Common myeloid progenitor, CD34-positive (primary cell): Measurements from ENCODE around the gene MLPH.

ENCODE experiments used
- CTCF ChIA-PET: fragments of 350-600 bp; sonication (Branson Sonifier 250); formaldehyde crosslinking; loops from one replicate; lab custom pipeline; 2021; ENCODE audit warnings: antibody characterized with exemption; lab: Charles Lee
- POLR2A ChIA-PET: fragments of 350-600 bp; sonication (Branson Sonifier 250); formaldehyde crosslinking; loops from one replicate; lab custom pipeline; 2021; ENCODE audit warnings: antibody characterized with exemption; lab: Charles Lee
- DNase-seq, 3 donors: peaks; one replicate each; pipeline versions ENCODE4 v3.0.0 to v3.0.0-alpha.2; 2013
- H3K27ac ChIP-seq, 2 experiments: 1 replicate in 1 of 2; 2 replicates in 1 of 2; pipeline ENCODE4 v1.7.0; 2013; ENCODE audit warnings: inconsistent platforms in 2 of 2, low read length in 2 of 2, mild to moderate bottlenecking in 2 of 2, low read depth in 1 of 2, moderate library complexity in 1 of 2; ENCODE audit not compliant: severe bottlenecking in 2 of 2, insufficient read depth in 1 of 2, poor library complexity in 1 of 2
- H3K27me3 ChIP-seq, 5 experiments: replicated peaks in 2 of 5; 1 replicate in 3 of 5; 2 replicates in 2 of 5; pipeline versions ENCODE4 v1.6.1 to v1.7.0; 2013; ENCODE audit warnings: low read length in 4 of 5, mild to moderate bottlenecking in 2 of 5, moderate library complexity in 2 of 5, inconsistent platforms in 1 of 5; ENCODE audit not compliant: insufficient read depth in 5 of 5, control insufficient read depth in 4 of 5
- H3K36me3 ChIP-seq, 4 experiments: 1 replicate in 2 of 4; 2 replicates in 2 of 4; pipeline versions ENCODE4 v1.6.1 to v1.7.0; 2013; ENCODE audit warnings: low read length in 3 of 4, control low read depth in 1 of 4, mild to moderate bottlenecking in 1 of 4; ENCODE audit not compliant: control insufficient read depth in 4 of 4, insufficient read depth in 4 of 4
- H3K4me1 ChIP-seq, 4 experiments: 1 replicate in 3 of 4; 2 replicates in 1 of 4; pipeline versions ENCODE4 v1.6.1 to v1.7.1; 2013; ENCODE audit warnings: low read length in 3 of 4, mild to moderate bottlenecking in 3 of 4, control low read depth in 1 of 4, inconsistent platforms in 1 of 4, moderate library complexity in 1 of 4; ENCODE audit not compliant: control insufficient read depth in 4 of 4, insufficient read depth in 4 of 4; ENCODE audit errors: control extremely low read depth in 1 of 4
- H3K4me3 ChIP-seq, 7 experiments: 1 replicate in 4 of 7; 2 replicates in 3 of 7; pipeline versions ENCODE4 v1.5.1 to v1.7.0; 2013; ENCODE audit warnings: mild to moderate bottlenecking in 7 of 7, low read length in 6 of 7, moderate library complexity in 6 of 7, inconsistent platforms in 2 of 7, low read depth in 2 of 7, control low read depth in 1 of 7; ENCODE audit not compliant: insufficient read depth in 4 of 7, control insufficient read depth in 1 of 7; ENCODE audit errors: extremely low read depth in 1 of 7
- H3K9me3 ChIP-seq, 5 experiments: 1 replicate in 4 of 5; 2 replicates in 1 of 5; pipeline versions ENCODE4 v1.6.1 to v1.7.1; 2013; ENCODE audit warnings: low read length in 4 of 5, mild to moderate bottlenecking in 2 of 5, inconsistent platforms in 1 of 5, low read depth in 1 of 5, moderate library complexity in 1 of 5; ENCODE audit not compliant: control insufficient read depth in 4 of 5, insufficient read depth in 2 of 5; ENCODE audit errors: control extremely low read depth in 1 of 5
- WGBS: methylation state at CpG from one replicate; pipeline ENCODE4 v1.1.5; 2013; ENCODE audit not compliant: insufficient coverage; 5-methylcytosine and 5-hydroxymethylcytosine counted together

Gene MLPH

DNA sequence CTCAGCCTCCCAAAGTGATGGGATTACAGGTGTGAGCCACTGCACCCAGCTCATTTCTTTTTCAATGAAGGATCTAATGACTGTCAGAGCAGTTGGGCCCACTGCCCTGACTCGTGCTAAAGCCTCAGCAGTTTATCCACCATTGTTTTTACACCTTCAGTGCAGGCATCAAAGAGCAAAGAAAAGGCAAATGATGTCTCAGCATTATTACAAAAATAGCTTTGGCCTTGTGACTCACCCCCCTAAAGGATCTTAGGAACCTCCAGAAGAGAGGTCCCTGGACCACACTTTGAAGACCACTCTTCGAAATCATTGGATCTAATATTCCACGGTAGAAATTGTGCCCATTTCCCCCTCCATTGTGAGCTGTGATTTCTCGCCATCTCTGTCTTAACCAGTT lies 21.3 kb downstream of the MLPH start:
- Histone ChIP-seq H3K4me3 (no peak overlapping the region), H3K27me3 (peaks cover 0 to under 1% (median 0%) of the 10 kb centered on the region in 5 experiments), H3K27ac (no peak overlapping the region), H3K9me3 (no peaks in the 10 kb centered on the region), H3K4me1 (peaks cover 0 to 3% (median 0%) of the 10 kb centered on the region in 4 experiments), H3K36me3 (no peaks in the 10 kb centered on the region)
- ChIA-PET POLR2A (no interaction called here), CTCF (interaction anchor here (1.1 to 7.7 kb wide), 2 partner anchors 64 to 237 kb away, joined by 3 to 108 read pairs; no protein-coding TSS in a partner anchor)
- WGBS = 95% methylated on average over 4 of the region's 4 CpGs
- no peak for DNase-seq

DNA sequence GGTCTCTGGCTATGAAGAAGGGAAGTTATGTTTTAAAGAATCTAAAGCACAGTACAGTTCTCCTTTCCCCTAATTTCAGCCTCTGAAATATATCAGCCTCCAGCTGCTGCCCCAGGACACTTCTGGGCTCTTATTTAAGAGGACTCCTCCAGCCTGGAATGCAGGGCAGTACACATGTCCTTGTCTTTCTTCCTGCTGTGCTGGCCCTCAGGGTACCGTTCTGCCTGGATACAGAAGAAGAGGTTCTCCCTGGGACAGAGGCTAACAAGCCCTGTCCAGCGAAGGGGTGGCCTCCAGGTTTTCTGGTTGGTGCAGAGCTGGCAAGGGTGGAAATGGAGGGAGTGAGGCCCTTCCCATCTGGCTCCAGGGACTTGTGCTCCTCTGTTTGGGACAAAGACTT lies 22.1 kb downstream of the MLPH start:
- H3K27ac ChIP-seq = no peak overlapping the region
- no peaks in the 10 kb centered on the region for H3K9me3 ChIP-seq
- no peaks in the 10 kb centered on the region for H3K27me3 ChIP-seq
- H3K36me3 ChIP-seq = no peaks in the 10 kb centered on the region
- H3K4me3 ChIP-seq = no peak overlapping the region
- ChIA-PET CTCF (interaction anchor here (1.1 to 7.7 kb wide), 4 partner anchors 12 to 236 kb away, joined by 3 to 108 read pairs (median 5); no protein-coding TSS in a partner anchor), POLR2A (interaction anchor here (0.6 to 0.8 kb wide), 2 partner anchors 10 to 738 kb away, joined by 3 read pairs; no protein-coding TSS in a partner anchor)
- 100% methylated on average over 1 of the region's 2 CpGs for WGBS
- no peak for DNase-seq
- peaks cover 0 to 3% (median 0%) of the 10 kb centered on the region in 4 experiments for H3K4me1 ChIP-seq

DNA sequence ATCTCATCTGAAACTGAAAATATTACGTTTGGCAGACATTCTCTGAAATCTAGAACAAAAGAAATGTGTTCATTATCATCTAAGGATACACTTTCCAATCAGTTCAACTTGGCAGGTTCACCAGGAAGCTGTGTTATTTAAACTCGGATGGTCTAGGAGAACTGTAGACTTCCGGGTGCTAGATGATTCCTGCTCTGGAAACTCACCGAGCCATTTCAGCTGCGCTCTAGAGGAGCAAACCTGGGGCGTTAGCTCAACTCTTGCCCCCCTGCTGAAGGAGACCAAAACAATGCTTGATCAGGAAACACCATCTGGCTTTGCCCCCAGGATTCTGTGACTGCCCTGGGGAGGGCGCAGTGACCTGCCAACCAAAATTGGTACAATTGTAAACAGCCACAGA lies 22.9 kb downstream of the MLPH start:
- DNase-seq = no peak
- Histone ChIP-seq H3K9me3 (no peaks in the 10 kb centered on the region), H3K4me1 (peaks cover 0 to 3% (median 0%) of the 10 kb centered on the region in 4 experiments), H3K27me3 (no peaks in the 10 kb centered on the region), H3K36me3 (no peaks in the 10 kb centered on the region), H3K27ac (no peak overlapping the region), H3K4me3 (no peak overlapping the region)
- 92% methylated on average over 6 of the region's 7 CpGs for WGBS
- CTCF ChIA-PET = interaction anchor here (0.7 to 7.7 kb wide), 8 partner anchors 8 to 235 kb away, joined by 3 to 108 read pairs (median 3); no protein-coding TSS in a partner anchor
- POLR2A ChIA-PET = interaction anchor here (0.6 to 0.8 kb wide), 2 partner anchors 11 to 737 kb away, joined by 3 read pairs; no protein-coding TSS in a partner anchor

DNA sequence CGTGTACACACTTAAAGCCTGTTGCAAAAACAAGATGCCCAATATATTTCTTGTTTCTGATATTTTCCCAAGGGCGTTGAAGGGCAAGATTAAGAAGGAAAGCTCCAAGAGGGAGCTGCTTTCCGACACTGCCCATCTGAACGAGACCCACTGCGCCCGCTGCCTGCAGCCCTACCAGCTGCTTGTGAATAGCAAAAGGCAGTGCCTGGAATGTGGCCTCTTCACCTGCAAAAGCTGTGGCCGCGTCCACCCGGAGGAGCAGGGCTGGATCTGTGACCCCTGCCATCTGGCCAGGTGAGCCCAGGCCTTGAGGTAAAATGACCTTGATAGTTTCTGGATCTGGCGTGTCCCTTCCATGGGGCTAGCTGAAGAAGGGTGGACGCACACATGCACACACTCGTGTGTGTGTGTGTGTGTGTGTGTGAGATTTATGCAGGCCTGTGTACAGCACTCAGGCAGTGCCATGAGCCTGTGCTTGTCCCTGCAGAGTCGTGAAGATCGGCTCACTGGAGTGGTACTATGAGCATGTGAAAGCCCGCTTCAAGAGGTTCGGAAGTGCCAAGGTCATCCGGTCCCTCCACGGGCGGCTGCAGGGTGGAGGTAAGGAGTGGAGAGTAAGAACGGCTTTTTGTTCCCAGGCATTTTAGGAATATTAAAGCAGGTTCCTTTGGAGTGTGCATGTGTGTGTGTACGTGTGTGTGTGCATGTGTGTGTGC lies 23.6 kb downstream of the MLPH start:
- CTCF ChIA-PET = interaction anchor here (0.7 to 7.7 kb wide), 9 partner anchors 8 to 235 kb away, joined by 3 to 108 read pairs (median 3); no protein-coding TSS in a partner anchor
- H3K27me3 ChIP-seq = no peaks in the 10 kb centered on the region
- POLR2A ChIA-PET = no interaction called here
- no peaks in the 10 kb centered on the region for H3K9me3 ChIP-seq
- H3K4me1 ChIP-seq = peaks cover 0 to 3% (median 0%) of the 10 kb centered on the region in 4 experiments
- no peak overlapping the region for H3K4me3 ChIP-seq
- DNase-seq = no peak
- no peak overlapping the region for H3K27ac ChIP-seq
- H3K36me3 ChIP-seq = no peaks in the 10 kb centered on the region
- 98% methylated on average over 17 of the region's 21 CpGs for WGBS

DNA sequence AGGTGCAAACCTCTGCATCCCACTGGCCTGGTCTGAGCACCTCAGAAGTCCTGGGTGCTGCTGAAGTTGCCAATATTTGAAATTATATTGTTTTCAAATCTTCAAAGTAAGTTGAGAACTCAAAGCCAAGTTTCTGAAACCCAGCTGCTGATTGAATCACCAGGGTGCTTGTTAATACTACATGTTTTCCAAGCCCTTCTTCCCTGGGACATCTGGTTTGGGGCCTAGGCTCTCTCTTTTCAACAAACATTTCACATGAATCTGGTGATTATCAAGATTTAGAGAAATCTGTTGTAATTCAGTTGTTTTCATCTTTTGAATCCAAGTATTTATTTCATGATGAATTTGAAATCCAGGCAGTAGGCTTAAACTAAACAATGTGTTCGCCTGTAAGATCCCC lies 24.4 kb downstream of the MLPH start:
- POLR2A ChIA-PET = no interaction called here
- H3K27me3 ChIP-seq = peaks cover 0 to 2% (median 0%) of the 10 kb centered on the region in 5 experiments
- CTCF ChIA-PET = interaction anchor here (0.7 to 7.7 kb wide), 11 partner anchors 10 to 266 kb away, joined by 3 to 108 read pairs (median 8); no protein-coding TSS in a partner anchor
- WGBS = 100% methylated on average over 1 of the region's 1 CpG
- H3K36me3 ChIP-seq = no peaks in the 10 kb centered on the region
- H3K9me3 ChIP-seq = no peaks in the 10 kb centered on the region
- no peak overlapping the region for H3K27ac ChIP-seq
- DNase-seq = no peak
- peaks cover 0 to 3% (median 0%) of the 10 kb centered on the region in 4 experiments for H3K4me1 ChIP-seq
- H3K4me3 ChIP-seq = no peak overlapping the region

DNA sequence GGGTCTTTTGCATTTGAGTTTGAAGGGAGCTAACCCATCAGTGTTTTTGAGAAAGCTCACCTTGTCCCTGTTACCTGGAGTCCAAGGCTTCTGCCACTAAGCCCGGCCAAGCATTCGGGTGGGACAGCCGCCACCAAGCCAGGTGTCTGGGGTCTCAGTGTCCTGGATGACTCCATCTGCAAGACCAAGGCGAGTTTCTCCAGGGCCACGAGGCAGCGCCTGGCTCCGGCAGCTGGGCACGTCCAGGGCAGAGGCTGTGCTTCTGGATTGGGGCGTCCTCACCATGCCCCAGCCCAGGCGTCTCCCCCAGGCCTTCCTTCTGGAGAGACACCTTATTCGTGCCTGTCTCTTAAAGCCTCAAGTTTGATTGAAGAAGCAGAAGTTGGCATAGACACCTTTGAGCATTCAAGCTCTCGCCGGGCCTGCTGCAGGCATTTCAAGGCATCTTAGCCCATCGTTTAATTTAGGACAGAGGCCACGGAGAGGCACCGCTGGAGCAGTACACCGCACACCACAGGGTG lies 24.9 kb downstream of the MLPH start:
- WGBS = 99% methylated on average over 17 of the region's 17 CpGs
- ChIA-PET POLR2A (no interaction called here), CTCF (interaction anchor here (0.7 to 7.7 kb wide), 26 partner anchors 8 to 358 kb away, joined by 3 to 108 read pairs (median 5); no protein-coding TSS in a partner anchor)
- no peaks in the 10 kb centered on the region for H3K36me3 ChIP-seq
- no peaks in the 10 kb centered on the region for H3K9me3 ChIP-seq
- DNase-seq = no peak
- H3K27ac ChIP-seq = no peak overlapping the region
- no peak overlapping the region for H3K4me3 ChIP-seq
- H3K27me3 ChIP-seq = peaks cover 0 to 2% (median 0%) of the 10 kb centered on the region in 5 experiments
- H3K4me1 ChIP-seq = peaks cover 0 to 3% (median 0%) of the 10 kb centered on the region in 4 experiments
